H54 (cell line): Measurements from ENCODE around the gene ELL2.
"Not testable (repeated sequence)": the region's sequence is repeated elsewhere in the genome, so short reads cannot be mapped to it uniquely, and the experiment has no call there.

Source experiments
- DNase-seq: peaks from one replicate; pipeline ENCODE4 v3.0.0; 2011; ENCODE audit warnings: low spot score, mixed read lengths; ENCODE audit not compliant: insufficient read length
- FAIRE-seq: peaks from 3 replicates; lab custom pipeline; 2011; peaks lifted over from hg19 to GRCh38; lab: Jason Lieb, UNC
- POLR2A ChIP-seq: IDR thresholded peaks from 2 replicates; pipeline ENCODE4 v1.6.1; 2011; ENCODE audit warnings: low read depth, mild to moderate bottlenecking, low read length

The ELL2 gene

GRCh38 chr5:95938766-95939165 lies 22.9 kb downstream of the ELL2 start:
- no peak for TF ChIP-seq POLR2A
- no peak for DNase-seq
- no peak for FAIRE-seq

GRCh38 chr5:95938347-95938746 lies 23.3 kb downstream of the ELL2 start:
- no peak for FAIRE-seq
- DNase-seq: no peak

GRCh38 chr5:95937607-95938152 lies 24.0 kb downstream of the ELL2 start:
- FAIRE-seq (no peak), DNase-seq (no peak)
- TF ChIP-seq POLR2A: no peak

More at GRCh38 chr5:95938347-95938746, 23.3 kb downstream of the ELL2 start:
- no peak for TF ChIP-seq POLR2A

DNA sequence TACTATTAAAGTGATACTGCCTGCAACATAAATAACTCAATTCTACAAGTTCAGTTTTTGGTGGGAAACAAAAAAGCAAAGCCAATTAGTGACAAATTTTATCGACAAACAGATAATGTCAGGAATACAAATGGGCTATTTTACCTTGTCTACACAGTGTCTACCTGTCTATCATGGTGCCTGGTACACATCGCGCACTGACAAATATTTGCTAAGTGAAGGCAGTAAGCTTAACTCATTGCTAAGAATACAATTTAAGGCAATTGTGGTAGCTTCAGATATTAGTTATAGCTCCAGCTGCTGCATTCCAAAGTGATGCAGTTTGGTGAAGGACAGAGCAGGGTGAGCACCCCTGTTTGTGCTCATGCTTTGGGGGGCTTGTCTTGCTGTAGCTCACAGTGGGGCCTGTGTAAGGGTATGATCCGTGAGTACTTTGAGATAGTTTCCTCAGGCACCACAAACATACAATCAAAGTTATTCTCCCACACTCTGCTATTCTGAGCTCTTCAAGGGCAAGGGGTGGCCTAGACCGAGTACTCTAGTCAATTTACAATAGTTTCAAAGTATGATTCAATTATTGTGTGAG lies 24.7 kb downstream of the ELL2 start:
- DNase-seq (no peak), FAIRE-seq (no peak)
- no peak for TF ChIP-seq POLR2A

GRCh38 chr5:95935553-95936100 lies 26.0 kb downstream of the ELL2 start:
- DNase-seq (no peak), FAIRE-seq (no peak)
- no peak for TF ChIP-seq POLR2A

DNA sequence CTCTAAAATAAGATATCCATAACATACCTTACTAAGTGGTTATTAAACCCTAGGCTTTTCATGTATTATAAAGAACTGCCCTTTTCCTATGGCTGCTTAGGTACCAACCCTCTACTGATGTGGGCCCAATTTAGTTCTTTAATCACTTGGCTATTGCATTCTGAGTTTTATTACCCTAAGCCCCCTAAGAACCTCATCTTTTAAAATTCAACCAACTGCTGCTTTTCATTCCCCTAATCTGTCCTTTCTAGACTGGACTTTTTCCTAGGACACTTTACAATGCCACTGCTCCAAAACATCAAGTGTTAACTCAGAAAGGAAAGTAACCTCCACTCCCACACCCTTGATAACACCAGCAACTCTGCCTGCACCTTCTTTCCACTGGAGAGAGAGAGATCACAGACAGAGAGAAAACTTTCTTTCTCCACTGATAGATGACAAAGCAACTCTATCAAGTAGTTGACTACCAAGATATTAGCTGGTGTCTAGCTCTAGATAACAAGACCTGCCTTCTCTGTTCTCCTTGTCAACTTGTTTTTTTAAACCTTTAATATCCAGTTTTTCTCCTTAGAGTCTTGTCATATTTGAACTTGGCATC lies 27.3 kb downstream of the ELL2 start:
- peak; percentile 30 for FAIRE-seq
- no peak for DNase-seq
- no peak for TF ChIP-seq POLR2A

- no peak for FAIRE-seq
- no peak for DNase-seq
- no peak for TF ChIP-seq POLR2A
These were observed 28.7 kb downstream of the ELL2 start for GRCh38 chr5:95932941-95933340.

DNA sequence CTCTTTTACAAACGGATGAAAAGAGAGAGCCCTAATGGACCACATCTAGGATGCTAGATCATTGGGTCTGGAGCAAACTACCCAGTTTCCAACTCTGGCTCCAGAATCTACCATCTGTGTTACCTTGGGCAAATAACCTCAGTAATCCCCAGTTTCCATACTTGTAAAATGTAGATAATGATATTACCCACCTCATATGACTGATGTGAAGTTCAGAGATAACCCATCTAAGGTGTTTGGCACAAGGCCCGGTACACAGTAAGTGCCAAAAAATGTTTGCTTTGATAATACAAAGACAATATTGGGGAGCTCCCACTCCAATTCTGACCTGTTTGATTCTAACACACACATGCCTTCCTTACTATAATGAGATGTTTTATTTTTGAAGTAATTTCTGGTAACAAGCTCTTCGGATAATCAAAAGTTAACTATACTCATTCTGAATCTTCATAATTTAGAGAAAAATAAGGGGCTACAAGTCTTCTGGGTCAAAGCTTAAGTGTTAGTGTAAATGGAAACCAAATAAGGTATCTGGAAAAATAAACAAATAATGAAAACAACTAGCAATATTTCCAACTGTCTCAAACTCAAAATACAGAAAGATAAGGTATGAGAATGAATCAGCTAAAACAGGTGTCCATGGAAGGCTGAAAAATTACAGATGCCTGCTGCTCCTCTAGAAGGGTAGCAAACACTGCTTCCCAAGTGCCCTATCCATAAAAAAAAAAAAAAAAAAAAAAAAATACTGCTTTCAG lies 30.4 kb downstream of the ELL2 start:
- DNase-seq: no peak
- TF ChIP-seq POLR2A: no peak
- FAIRE-seq: peak; percentile 52

GRCh38 chr5:95930141-95930930 lies 31.3 kb downstream of the ELL2 start:
- TF ChIP-seq POLR2A: no peak
- peak; percentile 48 for FAIRE-seq
- no peak for DNase-seq

GRCh38 chr5:95928724-95929253 lies 32.9 kb downstream of the ELL2 start:
- FAIRE-seq (peak; percentile 20), DNase-seq (no peak)
- TF ChIP-seq POLR2A: no peak

- FAIRE-seq: no peak
- no peak for TF ChIP-seq POLR2A
- DNase-seq: no peak
These were observed 33.5 kb downstream of the ELL2 start for GRCh38 chr5:95927927-95928723.

DNA sequence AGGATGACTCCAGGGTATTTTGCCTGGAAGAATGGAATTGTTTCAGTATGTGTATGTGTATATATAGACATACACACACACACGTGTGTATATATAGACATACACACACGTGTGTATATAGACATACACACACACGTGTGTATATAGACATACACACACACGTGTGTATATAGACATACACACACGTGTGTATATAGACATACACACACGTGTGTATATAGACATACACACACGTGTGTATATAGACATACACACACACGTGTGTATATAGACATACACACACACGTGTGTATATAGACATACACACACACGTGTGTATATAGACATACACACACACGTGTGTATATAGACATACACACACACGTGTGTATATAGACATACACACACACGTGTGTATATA lies 34.4 kb downstream of the ELL2 start:
- FAIRE-seq, DNase-seq: not testable (repeated sequence)
